Esophagus muscularis mucosa (tissue), 4 donors: Measurements from ENCODE around the gene MED22. TPM values are rescaled to one million over a fixed set of nuclear protein-coding genes. Genes with fewer than 3 reads are reported as not detected.

ENCODE experiments used
- DNase-seq: peaks from one replicate; pipeline ENCODE4 v3.0.0-alpha.2; 2017; ENCODE audit errors: extremely low spot score
- H3K27ac ChIP-seq, 4 donors: fragments of 200-600 bp; sonication (generic); replicated peaks in 1 of 4; 1 replicate in 3 of 4; 2 replicates in 1 of 4; pipeline ENCODE4 v1.5.1; 2016 to 2019; ENCODE audit warnings: mild to moderate bottlenecking in 1 of 4
- H3K27me3 ChIP-seq, 4 donors: fragments of 200-600 bp; sonication (generic); one replicate each; pipeline versions ENCODE4 v1.5.1 to v1.6.0; 2016 to 2019
- H3K36me3 ChIP-seq, 4 donors: fragments of 200-600 bp; sonication (generic); one replicate each; pipeline ENCODE4 v1.5.1; 2016 to 2019
- H3K4me1 ChIP-seq, 4 donors: fragments of 200-600 bp; sonication (generic); one replicate each; pipeline ENCODE4 v1.5.1; 2016 to 2019
- H3K4me3 ChIP-seq, 4 donors: fragments of 200-600 bp; sonication (generic); 1 replicate in 2 of 4; 2 replicates in 2 of 4; pipeline ENCODE4 v1.5.1; 2016 to 2019; ENCODE audit warnings: mild to moderate bottlenecking in 4 of 4, moderate library complexity in 1 of 4
- H3K9me3 ChIP-seq, 4 donors: fragments of 200-600 bp; sonication (generic); 1 replicate in 3 of 4; 2 replicates in 1 of 4; pipeline ENCODE4 v1.5.1; 2016 to 2019
- CTCF ChIP-seq, 3 experiments: fragments of 200-600 bp in 2 of 3; fragments of 450-650 bp in 1 of 3; sonication (generic) in 2 of 3; IDR thresholded peaks; one replicate each; pipeline ENCODE4 v1.5.1; 2017 to 2019; ENCODE audit warnings: antibody characterized with exemption in 3 of 3, mild to moderate bottlenecking in 2 of 3, moderate library complexity in 1 of 3
- EP300 ChIP-seq: sonication (generic); formaldehyde crosslinking; IDR thresholded peaks from one replicate; pipeline ENCODE4 v1.6.1; 2017; ENCODE audit warnings: antibody characterized with exemption
- POLR2A ChIP-seq: fragments of 450-650 bp; IDR thresholded peaks from one replicate; pipeline ENCODE4 v1.6.1; 2017; ENCODE audit warnings: antibody characterized with exemption, moderate library complexity, mild to moderate bottlenecking, low read depth
- POLR2AphosphoS5 ChIP-seq, 2 donors: sonication (generic); formaldehyde crosslinking; IDR thresholded peaks; one replicate each; pipeline ENCODE4 v1.6.1; 2017; ENCODE audit warnings: antibody characterized with exemption in 2 of 2
- WGBS: methylation state at CpG from one replicate; pipeline ENCODE4 v1.1.5; 2018; 5-methylcytosine and 5-hydroxymethylcytosine counted together
- intact Hi-C: fragments of 100-400 bp; cut with DNase I; formaldehyde crosslinking; loops from one replicate; pipeline ENCODE4 v1.15.1; 2023
- total RNA-seq, 4 donors: library from RNA; depleted of rRNA; stranded (reverse); fragments of >200 nt; gene quantifications; one replicate each; pipeline versions ENCODE4 v1.1.0 to v1.2.1, GENCODE V29; 2016

Gene MED22
- total RNA-seq, 4 donors from 2014 or later, result 20.0 to 44.6 (median 35.5) TPM

DNA sequence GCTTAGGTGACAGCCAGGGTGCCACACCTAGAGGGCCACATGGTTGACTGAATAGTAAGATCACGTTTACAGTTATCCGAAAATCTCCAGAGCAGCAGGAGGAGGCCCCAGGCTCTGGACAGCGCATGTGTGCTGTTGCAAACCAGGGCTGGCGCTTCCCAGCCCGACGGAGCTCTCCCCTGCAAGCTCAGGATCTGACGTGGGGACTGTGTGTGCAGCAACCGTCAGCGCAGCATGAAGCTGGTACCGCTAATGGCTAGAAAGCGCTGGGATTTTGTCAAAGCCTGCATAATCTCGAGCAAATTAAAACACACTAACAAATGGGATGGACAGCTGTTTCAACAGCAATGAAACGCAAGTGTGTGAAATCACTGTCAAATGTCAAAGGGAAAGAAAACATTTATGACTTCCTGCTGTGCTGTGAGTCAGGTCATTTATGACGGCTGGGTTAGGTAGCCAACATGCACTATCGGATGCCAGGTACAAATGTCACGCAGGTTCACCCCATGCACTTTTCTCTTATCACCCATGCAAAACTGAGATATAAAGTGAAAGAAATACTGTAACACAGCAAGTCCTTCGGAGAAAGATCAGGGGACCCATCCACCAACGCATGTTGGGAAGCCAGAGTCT lies 20.4 kb upstream of the MED22 start:
- Histone ChIP-seq H3K9me3 (no peaks in the 10 kb centered on the region), H3K27me3 (no peaks in the 10 kb centered on the region), H3K4me1 (peaks cover 49 to 70% (median 60%) of the 10 kb centered on the region in 4 donors), H3K36me3 (peaks cover 33 to 69% (median 60%) of the 10 kb centered on the region in 4 donors), H3K4me3 (no peak overlapping the region), H3K27ac (no peak overlapping the region)
- DNase-seq, result no peak
- WGBS, result 66% methylated on average over 13 of the region's 18 CpGs
- TF ChIP-seq POLR2AphosphoS5 (IDR thresholded peaks at IDR 0.05) (no peak), POLR2A (no peak), EP300 (no peak), CTCF (IDR thresholded peaks at IDR 0.05) (no peak)
- intact Hi-C loops, result no loop called here

DNA sequence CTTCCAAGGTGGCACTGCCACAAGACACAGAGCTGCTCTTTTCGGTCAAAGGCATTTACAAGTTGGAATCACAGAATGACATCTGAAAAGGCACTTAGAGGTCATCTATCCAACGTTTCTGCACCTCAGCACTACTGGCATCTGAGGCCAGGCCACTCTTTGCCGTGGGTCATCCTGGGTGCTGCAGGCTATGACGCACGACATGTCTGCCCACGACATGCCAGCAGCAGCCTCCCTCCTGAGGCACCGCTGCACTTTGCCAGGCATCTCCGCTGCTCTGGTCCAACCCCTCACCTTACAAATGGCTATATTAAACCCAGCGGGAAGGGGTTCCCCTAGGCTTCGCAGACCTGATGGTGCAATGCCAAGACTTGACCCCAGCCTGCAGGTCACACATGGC lies 19.8 kb upstream of the MED22 start:
- no peak for DNase-seq
- WGBS, result 84% methylated on average over 6 of the region's 10 CpGs
- intact Hi-C loops, result no loop called here
- no peak overlapping the region for H3K27ac ChIP-seq
- H3K4me1 ChIP-seq, result peaks cover 44 to 64% (median 54%) of the 10 kb centered on the region in 4 donors
- no peak for TF ChIP-seq POLR2AphosphoS5 (IDR thresholded peaks at IDR 0.05)
- no peak for TF ChIP-seq EP300
- TF ChIP-seq CTCF (IDR thresholded peaks at IDR 0.05), result no peak
- TF ChIP-seq POLR2A, result no peak
- H3K4me3 ChIP-seq, result no peak overlapping the region
- H3K36me3 ChIP-seq, result peaks cover 39 to 69% (median 60%) of the 10 kb centered on the region in 4 donors
- H3K9me3 ChIP-seq, result no peaks in the 10 kb centered on the region
- H3K27me3 ChIP-seq, result no peaks in the 10 kb centered on the region

DNA sequence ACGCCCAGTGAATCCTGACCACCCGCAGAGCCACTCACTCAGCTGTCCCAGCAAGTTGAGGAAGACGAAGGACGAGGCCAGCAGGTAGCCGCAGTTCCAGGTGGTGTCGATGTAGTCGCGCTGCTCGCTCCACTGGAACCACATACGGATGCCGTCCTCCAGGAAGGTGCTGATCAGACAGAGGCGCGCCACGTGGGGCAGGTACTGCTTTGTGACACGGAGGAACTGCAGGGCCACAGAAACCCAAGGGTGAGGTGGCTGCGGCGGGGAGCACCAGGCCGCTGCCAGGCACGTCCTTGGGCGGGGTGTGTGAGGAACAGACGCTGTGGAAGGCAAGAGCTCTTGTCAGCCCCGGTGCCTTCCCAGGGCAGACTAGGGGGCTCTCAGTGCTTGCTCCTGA lies 19.3 kb upstream of the MED22 start:
- no peak for DNase-seq
- H3K36me3 ChIP-seq, result peaks cover 44 to 70% (median 63%) of the 10 kb centered on the region in 4 donors
- peaks cover 39 to 58% (median 48%) of the 10 kb centered on the region in 4 donors for H3K4me1 ChIP-seq
- H3K27ac ChIP-seq, result no peak overlapping the region
- no peaks in the 10 kb centered on the region for H3K27me3 ChIP-seq
- WGBS, result 85% methylated on average over 9 of the region's 22 CpGs
- H3K9me3 ChIP-seq, result no peaks in the 10 kb centered on the region
- intact Hi-C loops, result no loop called here
- no peak for TF ChIP-seq POLR2AphosphoS5 (IDR thresholded peaks at IDR 0.05)
- no peak for TF ChIP-seq POLR2A
- TF ChIP-seq CTCF (IDR thresholded peaks at IDR 0.05), result no peak
- TF ChIP-seq EP300, result no peak
- H3K4me3 ChIP-seq, result no peak overlapping the region

- TF ChIP-seq POLR2A (no peak), EP300 (no peak), POLR2AphosphoS5 (IDR thresholded peaks at IDR 0.05) (no peak), CTCF (IDR thresholded peaks at IDR 0.05) (no peak)
- Histone ChIP-seq H3K36me3 (peaks cover 50 to 78% (median 70%) of the 10 kb centered on the region in 4 donors), H3K27ac (no peak overlapping the region), H3K4me3 (no peak overlapping the region), H3K4me1 (peaks cover 31 to 50% (median 40%) of the 10 kb centered on the region in 4 donors), H3K27me3 (no peaks in the 10 kb centered on the region), H3K9me3 (no peaks in the 10 kb centered on the region)
- WGBS, result 90% methylated on average over 11 of the region's 11 CpGs
- intact Hi-C loops, result no loop called here
- no peak for DNase-seq
Measured at GRCh38 chr9:133366435-133366834, 18.5 kb upstream of the MED22 start.
